Endothelial cell of umbilical vein (primary cell): ENCODE measurements around the gene PRM1. TPM values are rescaled to one million over a fixed set of nuclear protein-coding genes. Genes with fewer than 3 reads are reported as not detected.

ENCODE experiments used
- Bru-seq: library from RNA; stranded (reverse); fragments of 400-500 nt; gene quantifications from one replicate; lab custom pipeline; 2021; lab: Mats Ljungman, UMichigan
- BruChase-seq, 2 experiments: library from RNA; stranded (reverse); fragments of 400-500 nt; gene quantifications; one replicate each; lab custom pipeline; 2021; lab: Mats Ljungman, UMichigan
- BruUV-seq: library from RNA; stranded (reverse); fragments of 400-500 nt; replicated peaks from 2 replicates; lab custom pipeline; 2021; lab: Mats Ljungman, UMichigan
- CTCF ChIA-PET: fragments of 300-600, 350-600 bp; sonication (Branson Sonifier 250); formaldehyde crosslinking; loops from one replicate; lab custom pipeline; 2021; ENCODE audit warnings: antibody characterized with exemption, inconsistent platforms; lab: Charles Lee
- POLR2A ChIA-PET: fragments of 300-600, 350-600 bp; sonication (Branson Sonifier 250); formaldehyde crosslinking; loops from one replicate; lab custom pipeline; 2021; ENCODE audit warnings: antibody characterized with exemption, inconsistent platforms; lab: Charles Lee
- DNase-seq: peaks from one replicate; pipeline ENCODE4 v3.0.0-alpha.2; 2011; ENCODE audit warnings: low read depth, low spot score
- FAIRE-seq: peaks from 2 replicates; lab custom pipeline; 2011; peaks lifted over from hg19 to GRCh38; lab: Jason Lieb, UNC
- H2AFZ ChIP-seq: 2 replicates; pipeline ENCODE4 v1.6.0; 2012; ENCODE audit warnings: low read depth, low read length, control low read depth, inconsistent platforms
- H3K27ac ChIP-seq: 2 replicates; pipeline ENCODE4 v1.5.1; 2011; ENCODE audit warnings: low read depth, mild to moderate bottlenecking, control low read depth, low read length, moderate library complexity; ENCODE audit not compliant: insufficient read depth
- H3K27me3 ChIP-seq, 2 experiments: 2 replicates each; pipeline versions ENCODE4 v1.6.0 to v1.6.1; 2011; ENCODE audit warnings: low read length in 2 of 2, mixed read lengths in 1 of 2; ENCODE audit not compliant: control insufficient read depth in 2 of 2, insufficient read depth in 2 of 2
- H3K36me3 ChIP-seq, 2 experiments: 2 replicates in 1 of 2; 3 replicates in 1 of 2; pipeline ENCODE4 v1.5.1; 2011; ENCODE audit warnings: low read length in 2 of 2, mild to moderate bottlenecking in 1 of 2, moderate library complexity in 1 of 2; ENCODE audit not compliant: control insufficient read depth in 2 of 2, insufficient read depth in 2 of 2; ENCODE audit errors: extremely low read depth in 1 of 2
- H3K4me1 ChIP-seq: 3 replicates; pipeline ENCODE4 v1.5.1; 2011; ENCODE audit warnings: mild to moderate bottlenecking, low read length; ENCODE audit not compliant: control insufficient read depth, insufficient read depth; ENCODE audit errors: extremely low read depth
- H3K4me2 ChIP-seq: 2 replicates; pipeline ENCODE4 v1.6.1; 2011; ENCODE audit warnings: low read length, control low read depth, mixed read lengths; ENCODE audit not compliant: insufficient read depth
- H3K4me3 ChIP-seq, 3 experiments: fragments of 200-600 bp in 1 of 3; sonication (generic), shearing (Covaris generic) in 1 of 3; replicated peaks in 1 of 3; 2 replicates each; pipeline ENCODE4 v1.5.1; 2011 to 2016; ENCODE audit warnings: control low read depth in 3 of 3, low read length in 3 of 3, mild to moderate bottlenecking in 2 of 3, inconsistent platforms in 1 of 3, low read depth in 1 of 3, moderate library complexity in 1 of 3; ENCODE audit not compliant: insufficient read depth in 1 of 3
- H3K79me2 ChIP-seq: 2 replicates; pipeline ENCODE4 v1.6.0; 2012; ENCODE audit warnings: low read length, inconsistent platforms; ENCODE audit not compliant: control insufficient read depth, insufficient read depth
- H3K9ac ChIP-seq: replicated peaks from 2 replicates; pipeline ENCODE3; 2011; ENCODE audit warnings: low read length, control low read depth; ENCODE audit not compliant: insufficient read depth; ENCODE audit errors: extremely low read depth
- H3K9me1 ChIP-seq: replicated peaks from 3 replicates; pipeline ENCODE4 v1.6.0; 2011; ENCODE audit warnings: mild to moderate bottlenecking, low read length; ENCODE audit not compliant: control insufficient read depth, insufficient read depth; ENCODE audit errors: extremely low read depth
- H3K9me3 ChIP-seq: replicated peaks from 2 replicates; pipeline ENCODE4 v1.5.1; 2012; ENCODE audit warnings: low read length, inconsistent platforms; ENCODE audit not compliant: control insufficient read depth, insufficient read depth
- H4K20me1 ChIP-seq: replicated peaks from 2 replicates; pipeline ENCODE3; 2011; ENCODE audit warnings: mild to moderate bottlenecking, low read length; ENCODE audit not compliant: control insufficient read depth, insufficient read depth; ENCODE audit errors: extremely low read depth
- EZH2 ChIP-seq: IDR thresholded peaks from 2 replicates; pipeline ENCODE4 v1.6.1; 2012; ENCODE audit warnings: borderline replicate concordance, low read depth, mild to moderate bottlenecking, moderate library complexity, low read length, inconsistent platforms; ENCODE audit not compliant: severe bottlenecking
- FOS ChIP-seq: IDR thresholded peaks from 2 replicates; pipeline ENCODE4 v1.6.1; 2011; ENCODE audit warnings: mild to moderate bottlenecking, low read length, moderate library complexity, borderline replicate concordance; ENCODE audit not compliant: insufficient read depth
- GATA2 ChIP-seq: IDR thresholded peaks from 2 replicates; pipeline ENCODE4 v1.7.0; 2011; ENCODE audit warnings: low read depth, mild to moderate bottlenecking, moderate library complexity, mixed read lengths, low read length; ENCODE audit not compliant: insufficient read length, insufficient read depth
- JUN ChIP-seq: IDR thresholded peaks from 2 replicates; pipeline ENCODE4 v1.6.1; 2011; ENCODE audit warnings: borderline replicate concordance, low read depth; ENCODE audit not compliant: insufficient read length, insufficient read depth
- MYC ChIP-seq: IDR thresholded peaks from one replicate; pipeline ENCODE4 v1.6.1; 2011; ENCODE audit warnings: mild to moderate bottlenecking, low read depth, low read length
- POLR2A ChIP-seq: IDR thresholded peaks from 2 replicates; pipeline ENCODE4 v1.6.1; 2012; ENCODE audit warnings: low read depth, mild to moderate bottlenecking, control low read depth, low read length
- POLR2AphosphoS5 ChIP-seq: IDR thresholded peaks from 2 replicates; pipeline ENCODE4 v1.6.1; 2012; ENCODE audit warnings: low read depth, mild to moderate bottlenecking, control low read depth, low read length, moderate library complexity; ENCODE audit not compliant: insufficient read depth
- dilution Hi-C: fragments of 300-500 bp; cut with MboI; formaldehyde crosslinking; loops from one replicate; pipeline ENCODE4 v1.15.0; 2019; ENCODE audit warnings: low sequenced_read_pairs; ENCODE audit not compliant: extremely low pct_ligation_motif_present
- intact Hi-C: fragments of 100-400 bp; cut with micrococcal nuclease; formaldehyde crosslinking; loops from one replicate; pipeline ENCODE4 v1.10.0; 2022
- long read RNA-seq: library from polyadenylated mRNA; stranded (forward); transcript quantifications from one replicate; pipeline ENCODE4 v2.0.0, GENCODE V29; 2021
- polyA minus RNA-seq, 3 experiments: library from RNA; depleted of rRNA, polyadenylated mRNA; stranded (reverse); fragments of >200 nt; gene quantifications; 1 replicate in 1 of 3; 2 replicates in 2 of 3; pipeline ENCODE4 v1.2.3, GENCODE V29; 2011
- polyA plus RNA-seq, 4 experiments: library from polyadenylated mRNA; depleted of rRNA in 3 of 4; stranded (reverse) in 3 of 4; unstranded in 1 of 4; fragments of >200 nt; gene quantifications; 2 replicates each; pipeline versions ENCODE4 v1.2.1 to v1.2.3, GENCODE V29; 2011 to 2012; ENCODE audit warnings: missing spikeins in 1 of 4
- total RNA-seq: library from RNA; stranded (reverse); gene quantifications from 2 replicates; pipeline ENCODE4 v1.2.3, GENCODE V29; 2021
- TF ChIP-seq, protein P1 (sequence below), 2 donors: IDR thresholded peaks; 1 replicate in 1 of 2; 2 replicates in 1 of 2; pipeline ENCODE4 v1.5.1; 2011; ENCODE audit warnings: low read length in 2 of 2, mild to moderate bottlenecking in 2 of 2, moderate library complexity in 2 of 2, control low read depth in 1 of 2, inconsistent platforms in 1 of 2, low read depth in 1 of 2; ENCODE audit not compliant: insufficient read depth in 1 of 2; ENCODE audit errors: extremely low read depth in 1 of 2
- TF ChIP-seq, protein P2 (sequence below): IDR thresholded peaks from 2 replicates; pipeline ENCODE4 v1.6.1; 2011; ENCODE audit not compliant: insufficient read depth, insufficient read length

The PRM1 gene, protein sequence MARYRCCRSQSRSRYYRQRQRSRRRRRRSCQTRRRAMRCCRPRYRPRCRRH
- not detected in 2 replicates for total RNA-seq
- polyA plus RNA-seq, result not detected in 2 replicates
- polyA plus RNA-seq (2011; cell fraction: cytosol; rRNA removed), result not detected in 2 replicates
- polyA plus RNA-seq (2011; cell fraction: nucleus; rRNA removed), result not detected in 2 replicates
- not detected in 2 replicates for polyA plus RNA-seq (2012)
- not detected in 2 replicates for polyA minus RNA-seq
- polyA minus RNA-seq (2011; cell fraction: cytosol; rRNA and poly(A)+ RNA removed), result not detected
- polyA minus RNA-seq (2011; cell fraction: nucleus; rRNA and poly(A)+ RNA removed), result not detected in 2 replicates
- Bru-seq, nascent RNA, result not detected
- BruChase-seq, experiment 1, labeled RNA remaining after a 6-hour chase, result not detected
- BruChase-seq, experiment 2, labeled RNA remaining after a 2-hour chase, result not detected
- long read RNA-seq, result 0 reads

DNA sequence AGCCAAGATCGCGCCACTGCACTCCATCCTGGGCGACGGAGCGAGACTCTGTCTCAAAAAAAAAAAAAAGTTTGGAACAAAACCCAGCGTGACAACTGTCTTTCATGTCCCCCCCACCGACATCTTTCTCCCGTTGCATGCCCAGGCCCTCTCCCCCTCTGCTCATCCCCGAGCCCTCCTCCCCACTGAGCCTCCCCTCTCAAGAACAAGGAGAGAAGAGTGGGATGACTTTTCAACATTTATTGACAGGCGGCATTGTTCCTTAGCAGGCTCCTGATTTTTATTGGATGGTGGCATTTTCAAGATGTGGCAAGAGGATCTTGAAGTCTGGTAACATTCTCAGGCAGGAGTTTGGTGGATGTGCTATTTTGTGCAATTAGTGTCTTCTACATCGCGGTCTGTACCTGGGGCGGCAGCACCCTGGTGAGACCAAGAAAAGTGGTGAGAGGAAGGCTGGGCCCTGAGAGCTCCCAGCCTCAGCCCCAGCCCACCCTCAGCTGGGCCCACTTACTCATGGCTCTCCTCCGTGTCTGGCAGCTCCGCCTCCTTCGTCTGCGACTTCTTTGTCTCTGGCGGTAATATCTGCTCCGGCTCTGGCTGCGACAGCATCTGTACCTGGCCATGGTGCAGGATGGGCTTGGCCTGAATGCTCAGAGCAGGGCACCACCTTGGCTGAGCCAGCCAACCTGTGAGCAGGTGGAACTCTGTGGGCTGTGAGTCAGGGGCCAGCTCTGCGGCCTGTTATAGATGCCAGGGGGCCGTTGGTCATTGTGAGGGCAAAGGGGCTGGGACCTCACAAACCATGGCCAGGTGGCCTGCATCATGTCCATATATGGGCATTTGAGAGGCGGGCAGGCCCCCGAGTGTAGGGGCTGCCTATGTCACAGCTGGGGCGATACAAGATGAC is at the start of gene PRM1:
Gene PRM1 (minus strand): TSS at position 715 of the 907 bp plus-strand sequence. CDS start 92 bp downstream, at position 623.
- H3K9me1 ChIP-seq, result no peaks in the 10 kb centered on the region
- no peaks in the 10 kb centered on the region for H3K9me3 ChIP-seq
- H4K20me1 ChIP-seq, result no peaks in the 10 kb centered on the region
- H3K4me3 ChIP-seq, result no peak within 1 kb of the TSS
- H3K27ac ChIP-seq, result no peak within 1 kb of the TSS
- no peak within 1 kb of the TSS for H2AFZ ChIP-seq
- H3K36me3 ChIP-seq, result no peaks in the 10 kb centered on the region
- H3K27me3 ChIP-seq, result peaks cover under 1 to 2% of the 10 kb centered on the region in 2 experiments
- dilution Hi-C loops (no loop called here), intact Hi-C loops (no loop called here)
- FAIRE-seq (no peak), DNase-seq (no peak)
- BruUV-seq, result no TSS peak
- H3K4me2 ChIP-seq, result no peak within 1 kb of the TSS
- ChIA-PET CTCF (no interaction called here), POLR2A (no interaction called here)
- no peak within 1 kb of the TSS for H3K9ac ChIP-seq
- H3K79me2 ChIP-seq, result no peaks in the 10 kb centered on the region
- H3K4me1 ChIP-seq, result no peaks in the 10 kb centered on the region
- no peak for TF ChIP-seq FOS
- TF ChIP-seq, protein P1, sequence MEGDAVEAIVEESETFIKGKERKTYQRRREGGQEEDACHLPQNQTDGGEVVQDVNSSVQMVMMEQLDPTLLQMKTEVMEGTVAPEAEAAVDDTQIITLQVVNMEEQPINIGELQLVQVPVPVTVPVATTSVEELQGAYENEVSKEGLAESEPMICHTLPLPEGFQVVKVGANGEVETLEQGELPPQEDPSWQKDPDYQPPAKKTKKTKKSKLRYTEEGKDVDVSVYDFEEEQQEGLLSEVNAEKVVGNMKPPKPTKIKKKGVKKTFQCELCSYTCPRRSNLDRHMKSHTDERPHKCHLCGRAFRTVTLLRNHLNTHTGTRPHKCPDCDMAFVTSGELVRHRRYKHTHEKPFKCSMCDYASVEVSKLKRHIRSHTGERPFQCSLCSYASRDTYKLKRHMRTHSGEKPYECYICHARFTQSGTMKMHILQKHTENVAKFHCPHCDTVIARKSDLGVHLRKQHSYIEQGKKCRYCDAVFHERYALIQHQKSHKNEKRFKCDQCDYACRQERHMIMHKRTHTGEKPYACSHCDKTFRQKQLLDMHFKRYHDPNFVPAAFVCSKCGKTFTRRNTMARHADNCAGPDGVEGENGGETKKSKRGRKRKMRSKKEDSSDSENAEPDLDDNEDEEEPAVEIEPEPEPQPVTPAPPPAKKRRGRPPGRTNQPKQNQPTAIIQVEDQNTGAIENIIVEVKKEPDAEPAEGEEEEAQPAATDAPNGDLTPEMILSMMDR (IDR thresholded peaks at IDR 0.05; ENCODE audit: extremely low read depth in 1 of 2, insufficient read depth in 1 of 2, low read depth in 1 of 2, low read length in 2 of 2), result no peak
- TF ChIP-seq EZH2, result no peak
- TF ChIP-seq GATA2, result no peak
- no peak for TF ChIP-seq MYC
- TF ChIP-seq JUN, result no peak
- TF ChIP-seq POLR2AphosphoS5, result no peak
- no peak for TF ChIP-seq POLR2A
- TF ChIP-seq, protein P2, sequence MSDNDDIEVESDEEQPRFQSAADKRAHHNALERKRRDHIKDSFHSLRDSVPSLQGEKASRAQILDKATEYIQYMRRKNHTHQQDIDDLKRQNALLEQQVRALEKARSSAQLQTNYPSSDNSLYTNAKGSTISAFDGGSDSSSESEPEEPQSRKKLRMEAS, result no peak
